RCC 7860 (cell line): ENCODE results near the gene PEX14.

Source experiments
- DNase-seq: peaks from one replicate; pipeline ENCODE4 v3.0.0-alpha.2; 2015; ENCODE audit warnings: low spot score
- FAIRE-seq: peaks from 2 replicates; lab custom pipeline; 2012; peaks lifted over from hg19 to GRCh38; lab: Jason Lieb, UNC

PEX14 gene

DNA sequence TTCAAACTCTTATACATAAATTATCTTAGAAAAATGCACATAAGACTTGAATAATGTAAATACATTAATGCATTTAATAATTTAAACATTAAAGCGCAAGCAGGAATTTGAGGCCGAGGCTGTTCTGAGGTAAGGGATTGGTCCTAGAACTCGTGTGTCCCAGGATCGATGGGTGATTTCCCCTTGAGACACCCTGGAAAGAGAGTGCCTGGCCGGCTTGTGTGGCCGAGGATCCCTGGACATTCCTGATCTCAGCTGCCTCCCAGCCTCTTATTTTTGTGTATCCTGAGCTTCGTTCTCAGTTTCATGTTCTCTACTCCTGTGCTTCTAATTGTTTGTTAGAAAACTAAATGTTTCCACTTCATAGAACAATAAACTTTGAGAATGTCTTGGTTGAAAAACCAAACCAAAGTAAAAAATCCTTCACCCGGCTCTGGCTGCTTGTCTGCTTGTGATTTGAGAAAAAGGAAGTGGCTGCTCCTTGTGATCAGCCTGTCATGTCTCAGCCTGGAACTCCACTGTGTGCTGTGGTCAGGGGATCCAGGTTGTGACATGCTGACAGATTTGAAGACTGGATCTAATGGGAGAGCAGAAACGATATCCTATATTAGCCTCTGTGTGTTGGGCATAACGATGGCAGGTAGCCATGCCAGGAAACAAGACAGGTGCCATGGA is 40.7 kb downstream of the PEX14 start:
- FAIRE-seq = peak; percentile 15
- peak; percentile 42 for DNase-seq

DNA sequence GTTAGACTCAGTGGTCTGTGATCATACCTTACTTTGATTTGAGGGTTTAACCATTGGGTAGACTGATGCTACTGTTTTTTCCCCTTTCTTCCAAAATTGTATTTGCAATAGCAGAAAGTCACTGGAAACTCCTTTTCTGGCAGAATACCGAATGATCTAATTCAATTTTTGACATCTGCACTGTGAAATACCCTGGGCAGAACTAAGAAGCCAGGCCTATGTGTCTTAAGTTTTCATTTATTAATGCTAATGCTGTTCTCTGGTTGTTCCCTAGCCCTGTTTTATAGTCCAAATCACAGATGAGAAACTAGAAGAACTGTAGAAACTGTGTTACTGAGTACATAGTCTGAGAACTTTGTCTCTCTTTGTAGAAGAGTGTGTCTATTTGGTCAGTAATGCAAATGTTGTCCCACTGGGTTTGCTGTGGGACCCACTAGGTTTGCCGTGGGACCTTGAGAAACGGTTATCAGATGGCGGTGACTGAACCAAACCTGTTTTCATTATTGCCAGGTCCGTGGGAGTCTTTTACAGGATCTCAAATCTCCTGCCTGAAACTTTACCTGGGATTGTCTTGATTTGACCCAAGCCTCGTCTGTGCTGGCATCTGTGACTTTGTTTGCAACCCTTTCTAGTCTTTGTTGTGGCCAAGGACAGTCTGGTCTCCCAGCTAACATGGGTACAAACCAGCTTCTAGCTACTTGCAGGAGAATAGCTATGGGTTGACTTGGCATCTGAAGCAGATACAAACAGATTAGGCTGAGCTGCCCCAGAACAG is 41.4 kb downstream of the PEX14 start:
- FAIRE-seq = no peak
- DNase-seq = no peak

DNA sequence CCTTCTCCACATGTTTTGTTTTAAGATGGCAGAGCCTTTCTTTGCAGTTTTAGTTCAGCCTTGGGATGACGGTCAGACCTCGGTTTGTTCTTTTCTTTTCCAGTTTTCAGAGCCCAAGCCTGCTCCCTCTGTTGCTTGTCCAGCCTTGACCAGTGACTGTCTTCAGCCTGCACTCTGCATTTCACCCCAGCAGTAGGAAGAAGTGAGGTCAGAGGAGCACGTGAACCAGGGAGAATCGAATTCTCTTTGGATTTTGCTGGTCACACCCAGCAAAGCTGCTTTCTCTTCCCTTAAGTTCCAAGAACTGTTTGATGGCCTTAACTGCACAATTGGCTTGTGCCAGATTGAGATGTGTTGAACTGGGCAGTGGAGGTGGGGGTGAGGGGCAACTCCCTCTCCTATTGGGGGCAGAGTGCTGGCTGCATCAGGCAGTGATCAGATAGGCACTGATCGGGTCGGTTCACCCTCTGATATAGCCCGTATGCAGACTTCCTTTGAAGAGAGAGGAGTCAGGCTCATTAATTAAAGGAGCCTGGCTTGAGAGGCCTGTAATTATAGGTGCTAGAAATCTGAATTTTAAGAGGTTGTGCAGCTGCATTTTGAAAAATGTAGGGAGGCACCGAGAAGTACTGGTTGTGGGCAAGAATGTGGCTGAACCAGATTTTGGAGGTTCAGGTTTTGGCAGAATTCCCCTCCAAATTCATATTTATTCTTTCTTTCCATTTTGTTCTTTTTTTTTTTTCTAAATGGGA is 42.4 kb downstream of the PEX14 start:
- DNase-seq = no peak
- no peak for FAIRE-seq

DNA sequence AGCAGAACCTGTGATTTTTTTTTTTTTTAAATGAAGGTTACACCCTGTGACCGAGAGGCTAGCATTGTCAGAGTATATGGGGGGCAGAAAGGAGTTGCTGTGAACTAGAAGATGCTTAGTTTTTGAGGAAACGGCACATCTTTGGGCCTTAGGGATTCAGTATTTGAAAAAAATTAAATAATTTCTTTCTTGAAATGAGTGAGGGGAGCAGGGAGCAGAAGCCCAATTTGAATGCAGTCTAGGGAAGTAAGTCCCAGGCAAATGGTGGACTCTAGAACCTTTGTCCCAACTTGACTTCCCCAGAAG is 42.9 kb downstream of the PEX14 start:
- FAIRE-seq = no peak
- DNase-seq = no peak

DNA sequence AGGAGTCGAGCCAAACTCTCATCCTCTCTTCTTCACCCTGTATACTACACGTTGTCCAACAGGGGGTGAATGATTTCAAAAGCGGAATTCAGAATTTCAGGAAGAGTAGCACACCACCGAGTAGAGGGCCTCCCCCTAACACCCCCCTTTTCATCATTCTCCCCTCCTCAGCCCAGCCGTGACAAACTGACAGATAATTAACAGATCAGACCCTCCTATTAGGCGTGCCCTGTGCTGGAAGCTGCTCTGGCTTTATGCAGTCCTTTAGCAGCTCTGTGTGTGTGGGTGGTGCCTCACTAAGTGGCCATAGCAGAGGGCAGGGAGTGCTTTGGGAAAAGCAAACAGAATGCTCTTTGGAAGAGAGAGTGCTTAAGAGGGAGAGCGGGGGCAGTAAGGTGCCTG is 44.3 kb downstream of the PEX14 start:
- no peak for DNase-seq
- FAIRE-seq = no peak

DNA sequence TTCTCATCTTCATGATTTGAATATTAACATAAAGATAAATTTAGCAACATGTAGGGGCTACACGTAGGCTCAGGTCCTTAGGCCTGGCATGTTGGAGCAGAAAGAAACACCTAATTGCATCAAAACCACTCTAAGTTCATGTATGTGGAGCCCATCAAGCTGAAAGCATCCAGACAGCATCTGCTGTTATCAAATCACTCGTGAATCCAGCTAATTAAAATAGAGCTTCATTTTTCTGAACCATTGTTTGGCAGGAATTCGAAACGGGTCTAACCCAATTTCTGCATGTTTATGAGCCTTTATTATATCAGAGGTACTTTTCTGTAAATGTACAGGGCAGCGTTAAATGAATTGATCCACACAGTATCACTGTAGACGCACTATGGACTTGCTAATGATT is 45.7 kb downstream of the PEX14 start:
- no peak for DNase-seq
- no peak for FAIRE-seq

DNA sequence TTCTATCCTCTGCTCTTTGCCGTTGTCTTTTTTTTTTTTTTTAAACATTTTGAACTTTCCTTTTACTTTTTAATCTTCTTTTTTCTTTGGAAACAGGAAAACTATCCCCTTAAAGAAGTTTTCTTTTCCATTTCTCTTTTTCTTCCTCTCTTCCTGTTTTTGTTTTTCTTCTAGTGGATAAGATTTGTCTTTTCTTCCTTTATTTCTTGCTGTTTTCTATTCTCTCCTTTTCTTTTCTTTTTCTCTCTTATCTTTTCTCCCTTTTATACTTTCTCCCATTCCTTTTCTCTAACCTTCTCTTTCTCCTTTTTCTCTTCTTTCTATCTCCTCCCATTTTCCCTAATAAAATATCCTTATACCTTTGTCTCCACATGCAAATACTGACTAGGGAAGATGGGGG is 46.2 kb downstream of the PEX14 start:
- no peak for DNase-seq
- FAIRE-seq = no peak

DNA sequence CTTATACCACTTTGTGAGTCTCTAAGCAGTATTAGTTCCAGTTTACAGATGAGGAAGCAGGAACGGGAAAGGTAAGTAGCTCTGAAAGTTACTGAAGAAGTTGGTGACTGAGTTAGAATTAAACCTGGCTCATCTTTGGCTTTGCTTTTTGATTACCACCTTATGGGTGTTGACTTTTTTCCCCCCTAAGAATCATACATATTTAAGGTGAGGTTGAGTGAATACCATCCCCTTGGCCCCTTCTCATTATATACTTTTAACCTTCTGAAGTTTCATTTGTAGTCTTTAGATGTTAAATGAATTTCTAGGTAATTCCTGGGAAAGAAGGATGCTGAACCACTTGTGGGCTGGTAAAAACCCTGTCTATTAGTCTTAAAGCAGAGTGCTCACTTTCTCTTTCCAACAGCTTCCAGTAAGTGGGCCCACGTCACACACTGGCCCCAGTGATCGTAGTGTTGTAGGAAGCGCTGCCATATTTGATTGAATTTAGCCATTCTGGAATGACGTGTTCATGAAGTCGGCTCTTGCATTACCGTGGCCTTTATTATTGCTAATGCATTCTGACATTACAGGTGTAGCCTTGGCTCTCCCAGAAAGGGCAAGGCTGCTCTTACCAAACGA is 46.9 kb downstream of the PEX14 start:
- DNase-seq = no peak
- FAIRE-seq = no peak

DNA sequence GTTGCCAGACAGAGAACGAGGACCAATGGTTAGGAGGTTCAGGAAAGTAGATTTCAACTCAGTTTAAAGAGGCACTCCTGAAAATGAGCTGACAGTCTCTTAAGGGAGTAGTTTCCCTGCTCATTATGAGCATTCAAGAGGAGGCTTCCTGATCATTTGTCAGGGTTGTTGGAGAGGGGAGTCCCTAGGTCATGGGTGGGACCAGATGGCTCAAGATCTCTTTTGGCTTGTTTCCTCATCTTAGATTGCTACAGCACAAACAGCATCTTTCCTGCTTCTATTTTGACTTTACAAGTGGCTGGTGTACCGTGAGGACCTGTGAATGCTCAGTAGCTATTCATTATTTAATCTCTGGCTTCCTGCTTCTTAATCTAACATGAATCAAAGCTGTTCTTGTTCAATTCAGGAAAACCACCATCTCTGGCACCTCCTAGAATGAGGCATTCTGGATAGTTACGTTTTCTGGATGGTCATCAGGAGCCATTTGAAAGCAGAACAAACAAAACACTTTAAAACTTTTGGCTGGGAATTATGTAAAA is 47.6 kb downstream of the PEX14 start:
- no peak for FAIRE-seq

DNA sequence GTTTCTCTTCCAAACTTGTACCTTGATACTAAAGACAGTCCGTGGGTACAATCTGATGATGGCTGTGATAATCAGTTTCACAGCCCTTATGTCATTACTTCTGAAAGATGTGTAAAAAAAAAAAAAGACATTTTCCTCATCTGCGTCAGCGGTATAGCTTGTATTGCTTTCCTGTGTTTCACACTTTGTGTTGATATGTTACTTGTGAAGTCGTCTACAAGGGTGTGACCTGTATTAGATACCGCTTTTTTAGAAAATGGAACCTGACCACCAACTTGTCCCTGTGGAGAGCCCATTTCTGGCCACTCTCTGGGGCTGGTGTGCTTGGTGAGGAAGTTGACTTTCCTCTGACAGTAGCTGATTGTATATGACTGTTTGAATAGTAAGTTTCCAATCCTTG is 50.5 kb downstream of the PEX14 start:
- DNase-seq = no peak
- no peak for FAIRE-seq

More for the DNA sequence above, 47.6 kb downstream of the PEX14 start:
- DNase-seq = no peak

DNA sequence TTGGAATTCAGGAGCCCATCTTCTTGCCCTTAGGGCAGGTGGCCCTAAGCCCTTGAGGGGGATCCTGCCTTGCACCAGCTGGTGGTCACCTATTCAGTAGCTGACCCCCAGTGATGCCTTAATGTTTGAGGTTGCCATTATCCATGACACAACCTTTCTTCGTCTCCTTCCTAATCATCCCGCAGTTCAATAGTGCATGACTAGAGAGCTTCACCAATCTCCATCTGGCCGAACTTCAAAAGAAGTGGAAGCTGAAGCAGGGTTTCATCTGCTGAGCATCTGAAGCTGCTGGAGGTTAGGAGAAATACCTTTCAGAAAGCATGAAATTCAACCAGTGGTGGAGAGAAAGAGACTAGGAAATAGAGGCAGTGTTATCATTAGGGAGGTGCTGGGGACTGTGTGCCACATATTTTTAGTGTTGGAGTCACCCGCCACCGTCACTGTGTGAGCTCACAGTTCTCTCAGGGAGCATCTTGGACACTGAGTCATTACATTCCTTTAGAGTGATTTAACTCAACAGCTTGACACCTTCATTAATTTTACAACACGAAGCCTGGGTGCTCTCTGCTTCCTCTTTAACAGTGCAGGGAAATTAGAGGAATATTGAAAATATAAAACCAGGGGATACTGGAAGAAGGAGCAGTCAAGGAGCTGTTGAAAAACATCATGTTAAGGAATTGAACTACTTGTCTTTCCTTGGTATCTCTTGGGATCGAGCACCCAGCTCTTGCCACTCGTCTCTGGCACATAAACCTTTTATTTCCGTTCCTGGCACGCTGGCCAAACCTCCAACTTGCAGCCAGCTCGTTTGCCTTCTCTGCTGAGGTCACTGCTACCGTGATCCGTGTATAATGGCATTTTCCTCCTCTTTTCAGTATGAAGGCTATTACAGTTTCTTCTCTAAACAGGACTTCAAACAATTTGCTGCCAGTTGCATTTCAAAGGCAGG is 53.6 kb downstream of the PEX14 start:
- FAIRE-seq = peak; percentile 95
- DNase-seq = peak; percentile 97

DNA sequence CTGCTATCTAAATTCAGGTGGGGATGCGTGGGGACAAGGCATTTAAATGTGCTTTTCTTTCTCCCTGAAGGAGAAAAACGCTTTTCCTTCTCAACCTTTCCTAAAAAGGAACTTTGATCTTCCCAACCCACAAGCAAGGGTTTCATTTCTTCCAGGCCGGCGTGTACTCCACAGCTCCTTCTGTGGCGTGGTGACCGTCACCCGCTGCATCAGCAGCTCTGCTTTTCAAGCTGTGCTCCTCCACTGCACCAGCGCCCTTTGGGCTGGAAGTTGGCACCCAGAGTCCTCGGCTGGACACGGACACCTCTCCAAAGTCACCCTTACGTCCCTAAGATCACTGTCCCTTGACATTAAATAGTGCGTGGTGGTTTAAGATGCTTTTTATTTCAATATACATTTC is 54.3 kb downstream of the PEX14 start:
- no peak for FAIRE-seq
- DNase-seq = peak; percentile 42

DNA sequence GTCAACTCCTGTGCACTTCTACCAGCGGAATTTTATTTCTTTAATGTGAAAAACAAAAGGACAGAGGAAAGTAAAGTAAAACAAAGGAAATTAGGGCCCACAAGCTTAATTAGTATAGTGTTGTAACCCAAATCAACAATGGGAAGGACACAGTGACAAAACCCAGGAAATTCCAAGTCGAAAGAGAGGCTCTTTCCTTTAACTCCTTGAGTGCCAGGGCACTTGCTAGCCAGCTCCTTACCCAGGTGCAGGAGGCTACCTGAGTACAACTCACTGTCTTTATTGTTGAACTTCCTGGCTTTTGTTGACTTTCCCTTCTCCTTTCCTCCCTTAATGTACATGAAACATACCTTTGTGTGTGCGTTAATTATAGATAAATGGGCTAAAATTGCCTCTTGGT is 55.0 kb downstream of the PEX14 start:
- FAIRE-seq = no peak
- peak; percentile 20 for DNase-seq

DNA sequence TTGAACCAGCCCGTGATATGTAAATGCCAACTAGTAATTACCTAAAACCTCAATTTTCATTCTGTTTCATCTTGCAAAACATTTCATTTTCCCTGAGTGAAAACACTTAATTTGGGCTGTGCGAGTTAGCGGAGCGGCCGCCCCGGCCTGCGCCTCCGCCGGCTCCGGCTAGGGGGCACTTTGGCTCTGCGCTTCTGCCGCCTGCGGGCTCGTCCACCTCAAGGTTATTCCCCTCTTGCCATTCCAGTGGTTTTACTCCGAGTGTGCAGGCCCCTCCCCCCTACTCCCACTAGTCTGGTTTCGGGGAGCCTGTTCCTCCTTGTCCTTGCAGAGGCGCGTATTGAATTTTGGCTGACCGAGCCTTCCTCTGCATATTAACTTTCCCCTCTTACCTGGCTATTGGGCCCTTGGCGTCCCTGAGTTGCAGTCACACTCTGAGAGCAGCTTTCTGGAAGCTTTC is 55.6 kb downstream of the PEX14 start:
- FAIRE-seq (peak; percentile 11), DNase-seq (peak; percentile 76)

DNA sequence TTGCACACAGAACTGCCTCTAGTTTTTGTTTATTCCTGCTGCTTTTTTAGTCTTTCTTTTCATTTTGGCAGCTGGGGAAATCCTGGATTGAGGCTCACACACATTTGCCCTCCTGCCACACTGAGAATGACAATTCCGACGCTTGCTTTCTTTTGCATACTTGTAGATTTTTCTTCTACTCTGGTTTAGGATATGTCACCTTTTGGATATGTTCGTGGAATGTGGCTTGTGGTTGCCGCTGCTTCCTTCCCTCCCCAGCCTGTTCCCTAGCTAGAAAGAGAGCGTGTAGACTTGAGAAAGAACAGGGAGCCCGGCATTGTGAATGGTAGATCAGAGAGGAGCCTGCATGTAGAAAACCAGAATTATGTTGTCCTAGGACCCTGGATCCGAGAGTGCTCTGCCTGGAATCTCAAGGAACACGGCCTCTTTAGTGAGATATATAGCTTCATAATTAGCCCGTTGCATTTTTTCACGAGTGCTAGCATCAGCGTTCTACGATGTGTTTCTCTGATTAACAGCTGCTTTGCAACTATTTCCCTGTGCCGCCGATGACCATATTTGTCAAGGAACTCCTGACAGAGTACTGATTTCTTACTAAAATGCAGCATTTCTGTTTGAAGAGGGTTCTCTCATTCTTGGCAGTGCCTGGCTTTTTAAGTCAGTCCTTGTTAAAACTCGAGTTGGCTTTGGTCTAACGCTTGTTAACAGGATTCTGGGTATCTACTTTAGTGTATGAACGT is 56.2 kb downstream of the PEX14 start:
- FAIRE-seq (peak; percentile 87), DNase-seq (peak; percentile 89)

DNA sequence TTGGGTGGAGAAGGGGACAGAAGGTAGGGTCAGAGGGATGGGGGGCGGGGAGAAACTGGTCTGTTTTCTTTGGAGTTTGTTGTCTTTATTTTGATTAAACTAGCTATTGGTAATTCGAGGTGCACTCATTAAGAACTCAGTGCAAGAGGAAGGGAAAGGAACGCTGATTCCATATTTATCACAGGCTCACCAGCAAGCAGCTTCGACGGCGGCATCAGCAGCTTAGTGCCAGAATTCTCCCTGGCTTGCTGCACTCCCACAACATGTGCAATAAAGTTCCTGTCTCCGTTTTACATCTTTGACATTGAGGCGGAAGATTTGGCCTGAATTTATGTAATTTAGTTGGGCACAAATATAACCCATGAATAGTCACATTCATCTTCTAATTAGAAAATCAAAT is 57.6 kb downstream of the PEX14 start:
- DNase-seq (no peak), FAIRE-seq (no peak)

DNA sequence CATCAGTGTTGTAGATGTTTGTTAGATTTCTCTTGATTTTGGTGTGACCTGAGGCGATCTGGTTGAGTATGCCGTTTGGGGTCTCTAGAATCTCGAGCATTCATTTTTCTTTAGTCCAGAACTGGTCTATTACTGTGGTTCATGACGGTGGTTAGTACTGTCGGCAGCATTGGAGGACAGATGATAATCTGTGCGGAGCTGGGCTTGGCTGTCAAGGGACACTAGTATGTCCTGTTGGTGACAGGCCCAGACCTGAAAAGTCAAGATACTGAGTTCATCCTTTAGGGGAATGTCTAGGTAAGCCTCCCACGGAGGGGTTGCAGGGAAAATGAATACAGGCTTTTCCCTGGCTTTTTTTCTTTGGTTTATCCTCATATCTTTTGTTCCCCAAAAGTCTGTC is 59.8 kb downstream of the PEX14 start:
- DNase-seq (no peak), FAIRE-seq (no peak)

DNA sequence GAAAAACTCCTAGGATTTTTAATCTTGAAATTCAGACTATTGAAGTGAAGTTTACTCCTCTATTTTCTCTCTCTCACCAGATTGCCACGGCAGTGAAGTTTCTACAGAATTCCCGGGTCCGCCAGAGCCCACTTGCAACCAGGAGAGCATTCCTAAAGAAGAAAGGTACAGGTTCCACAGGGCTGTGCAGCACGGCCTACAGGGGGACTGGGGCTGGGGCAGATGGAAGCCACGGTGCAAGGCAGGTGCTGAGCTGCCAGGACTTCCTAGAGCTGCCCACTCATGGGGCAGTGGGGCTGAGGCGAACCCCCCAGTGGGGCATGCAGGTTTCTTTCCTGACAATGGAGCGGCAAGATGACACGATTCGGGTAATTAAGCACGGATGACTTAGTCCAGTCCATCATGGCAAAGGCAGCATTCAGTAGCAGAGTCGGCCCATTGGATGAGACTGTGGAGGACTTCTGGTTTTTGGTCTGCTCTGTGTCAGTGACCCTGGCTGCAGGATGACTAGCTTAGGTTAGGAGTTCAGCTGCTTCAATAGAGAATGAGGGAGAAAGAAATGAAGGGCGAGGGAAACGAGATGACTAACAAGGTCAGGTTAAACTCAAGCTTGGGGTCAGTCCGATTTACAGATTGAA is 61.5 kb downstream of the PEX14 start:
- DNase-seq = no peak
- no peak for FAIRE-seq
